ELR (cell line): ENCODE data around the gene STPG3.
"Not testable (repeated sequence)": the region's sequence is repeated elsewhere in the genome, so short reads cannot be mapped to it uniquely, and the experiment has no call there.

Experiments
- DNase-seq: peaks from one replicate; pipeline ENCODE4 v3.0.0-alpha.2; 2015; ENCODE audit warnings: low read depth

STPG3 gene

GRCh38 chr9:137234055-137234697 is 16.9 kb upstream of the STPG3 start:
- DNase-seq = no peak

- no peak for DNase-seq
Measured at GRCh38 chr9:137234758-137235423, 16.2 kb upstream of the STPG3 start.

- DNase-seq = no peak
Measured at GRCh38 chr9:137235424-137236237, 15.5 kb upstream of the STPG3 start.

GRCh38 chr9:137236238-137236935 is 14.7 kb upstream of the STPG3 start:
- peak; percentile 88 for DNase-seq

GRCh38 chr9:137236936-137237421 is 14.1 kb upstream of the STPG3 start:
- no peak for DNase-seq

- no peak for DNase-seq
Measured at GRCh38 chr9:137237759-137238726, 13.0 kb upstream of the STPG3 start.

GRCh38 chr9:137239541-137240200 is 11.4 kb upstream of the STPG3 start:
- peak; percentile 27 for DNase-seq

GRCh38 chr9:137240318-137240840 is 10.7 kb upstream of the STPG3 start:
- DNase-seq = peak; percentile 76

GRCh38 chr9:137240841-137241489 is 10.1 kb upstream of the STPG3 start, which contains the start of gene TUBB4B:
TUBB4B (plus strand) TSS chr9:137241287; CDS start chr9:137241361, 74 bp downstream.
- peak; percentile 100 for DNase-seq

GRCh38 chr9:137241490-137242268 is 9.4 kb upstream of the STPG3 start:
- peak; percentile 72 for DNase-seq

GRCh38 chr9:137242269-137243203 is 8.6 kb upstream of the STPG3 start:
- no peak for DNase-seq

- not testable (repeated sequence) for DNase-seq
Measured at GRCh38 chr9:137243266-137243625, 7.8 kb upstream of the STPG3 start.

- DNase-seq = peak; percentile 53
Measured at GRCh38 chr9:137243626-137244485, 7.2 kb upstream of the STPG3 start.

GRCh38 chr9:137244486-137245449 is 6.3 kb upstream of the STPG3 start:
- no peak for DNase-seq
